HUES48 (cell line): ENCODE data around the gene CST3.
"Not testable (repeated sequence)": the region's sequence is repeated elsewhere in the genome, so short reads cannot be mapped to it uniquely, and the experiment has no call there.

Experiments used
- H3K27ac ChIP-seq: one replicate; pipeline ENCODE4 v1.7.0; 2013; ENCODE audit warnings: low read depth, low read length, inconsistent platforms
- H3K27me3 ChIP-seq: 2 replicates; pipeline ENCODE4 v1.6.1; 2013; ENCODE audit warnings: mild to moderate bottlenecking, low read length; ENCODE audit not compliant: control insufficient read depth, insufficient read depth
- H3K36me3 ChIP-seq: 2 replicates; pipeline ENCODE4 v1.6.1; 2013; ENCODE audit warnings: low read length; ENCODE audit not compliant: control insufficient read depth, insufficient read depth
- H3K4me1 ChIP-seq: 2 replicates; pipeline ENCODE4 v1.6.1; 2013; ENCODE audit warnings: mild to moderate bottlenecking, low read length; ENCODE audit not compliant: control insufficient read depth, insufficient read depth
- H3K4me3 ChIP-seq: 2 replicates; pipeline ENCODE4 v1.5.1; 2013; ENCODE audit warnings: mild to moderate bottlenecking, low read depth, low read length
- H3K9ac ChIP-seq: 2 replicates; pipeline ENCODE4 v1.6.1; 2013; ENCODE audit warnings: mild to moderate bottlenecking, low read depth, low read length, moderate library complexity
- H3K9me3 ChIP-seq: 2 replicates; pipeline ENCODE4 v1.6.1; 2013; ENCODE audit warnings: low read length; ENCODE audit not compliant: control insufficient read depth, insufficient read depth

The CST3 gene

GRCh38 chr20:23661002-23661429, 23.3 kb upstream of the CST3 start:
- no peak overlapping the region for H3K4me3 ChIP-seq
- H3K27me3 ChIP-seq: no peaks in the 10 kb centered on the region
- no peaks in the 10 kb centered on the region for H3K9me3 ChIP-seq
- no peaks in the 10 kb centered on the region for H3K36me3 ChIP-seq
- no peak overlapping the region for H3K27ac ChIP-seq
- H3K4me1 ChIP-seq: no peaks in the 10 kb centered on the region; the same call in 1 of the 2 replicates
- H3K9ac ChIP-seq: no peak overlapping the region

GRCh38 chr20:23659989-23660837, 22.5 kb upstream of the CST3 start:
- Histone ChIP-seq H3K27me3 (no peaks in the 10 kb centered on the region), H3K9ac (no peak overlapping the region), H3K4me1 (no peaks in the 10 kb centered on the region; the same call in 1 of the 2 replicates), H3K27ac (no peak overlapping the region), H3K4me3 (no peak overlapping the region), H3K36me3 (no peaks in the 10 kb centered on the region), H3K9me3 (no peaks in the 10 kb centered on the region)

- H3K4me1 ChIP-seq, H3K27ac ChIP-seq, H3K36me3 ChIP-seq, H3K9ac ChIP-seq, H3K27me3 ChIP-seq, H3K9me3 ChIP-seq, H3K4me3 ChIP-seq: not testable (repeated sequence)
Observed at GRCh38 chr20:23659610-23659988, 21.8 kb upstream of the CST3 start.

- no peaks in the 10 kb centered on the region for H3K36me3 ChIP-seq
- no peaks in the 10 kb centered on the region; the same call in 1 of the 2 replicates for H3K4me1 ChIP-seq
- H3K27ac ChIP-seq: peak overlapping the region; percentile 19
- no peaks in the 10 kb centered on the region for H3K9me3 ChIP-seq
- H3K9ac ChIP-seq: no peak overlapping the region
- H3K27me3 ChIP-seq: no peaks in the 10 kb centered on the region
- H3K4me3 ChIP-seq: no peak overlapping the region
Observed at GRCh38 chr20:23658989-23659609, 21.3 kb upstream of the CST3 start.

GRCh38 chr20:23658336-23658735, 20.6 kb upstream of the CST3 start:
- no peak overlapping the region for H3K9ac ChIP-seq
- no peaks in the 10 kb centered on the region for H3K36me3 ChIP-seq
- H3K4me1 ChIP-seq: no peaks in the 10 kb centered on the region; the same call in 1 of the 2 replicates
- no peak overlapping the region for H3K4me3 ChIP-seq
- H3K9me3 ChIP-seq: no peaks in the 10 kb centered on the region
- H3K27ac ChIP-seq: no peak overlapping the region
- no peaks in the 10 kb centered on the region for H3K27me3 ChIP-seq

- Histone ChIP-seq H3K9me3 (no peaks in the 10 kb centered on the region), H3K9ac (no peak overlapping the region), H3K36me3 (no peaks in the 10 kb centered on the region), H3K4me3 (no peak overlapping the region), H3K27me3 (no peaks in the 10 kb centered on the region), H3K27ac (no peak overlapping the region), H3K4me1 (no peaks in the 10 kb centered on the region; the same call in 1 of the 2 replicates)
Observed at GRCh38 chr20:23657202-23657601, 19.4 kb upstream of the CST3 start.

- H3K4me1 ChIP-seq: no peaks in the 10 kb centered on the region; the same call in 1 of the 2 replicates
- H3K4me3 ChIP-seq: no peak overlapping the region
- no peak overlapping the region for H3K27ac ChIP-seq
- H3K36me3 ChIP-seq: no peaks in the 10 kb centered on the region
- H3K9ac ChIP-seq: no peak overlapping the region
- H3K9me3 ChIP-seq: no peaks in the 10 kb centered on the region
- no peaks in the 10 kb centered on the region for H3K27me3 ChIP-seq
Observed at GRCh38 chr20:23656372-23656771, 18.6 kb upstream of the CST3 start.

- Histone ChIP-seq H3K9me3 (no peaks in the 10 kb centered on the region), H3K27me3 (no peaks in the 10 kb centered on the region), H3K4me3 (no peak overlapping the region), H3K4me1 (no peaks in the 10 kb centered on the region; the same call in 1 of the 2 replicates), H3K9ac (no peak overlapping the region), H3K36me3 (no peaks in the 10 kb centered on the region), H3K27ac (no peak overlapping the region)
Observed at GRCh38 chr20:23655491-23656211, 17.9 kb upstream of the CST3 start.

- Histone ChIP-seq H3K9ac (no peak overlapping the region), H3K27me3 (no peaks in the 10 kb centered on the region), H3K4me3 (no peak overlapping the region), H3K4me1 (no peaks in the 10 kb centered on the region; the same call in 1 of the 2 replicates), H3K9me3 (no peaks in the 10 kb centered on the region), H3K36me3 (no peaks in the 10 kb centered on the region), H3K27ac (no peak overlapping the region)
Observed at GRCh38 chr20:23654717-23655116, 17.0 kb upstream of the CST3 start.

GRCh38 chr20:23654000-23654399, 16.2 kb upstream of the CST3 start:
- Histone ChIP-seq H3K4me1 (no peaks in the 10 kb centered on the region; the same call in 1 of the 2 replicates), H3K9ac (no peak overlapping the region), H3K36me3 (no peaks in the 10 kb centered on the region), H3K4me3 (no peak overlapping the region), H3K9me3 (no peaks in the 10 kb centered on the region), H3K27ac (no peak overlapping the region), H3K27me3 (no peaks in the 10 kb centered on the region)
